ENCODE results near the gene FBXW8. TPM values are rescaled to one million over a fixed set of nuclear protein-coding genes. Genes with fewer than 3 reads are reported as not detected.

The FBXW8 gene
- total RNA-seq, 4 donors from 2014 or later: 8.9 to 21.6 (median 12.2) TPM

DNA sequence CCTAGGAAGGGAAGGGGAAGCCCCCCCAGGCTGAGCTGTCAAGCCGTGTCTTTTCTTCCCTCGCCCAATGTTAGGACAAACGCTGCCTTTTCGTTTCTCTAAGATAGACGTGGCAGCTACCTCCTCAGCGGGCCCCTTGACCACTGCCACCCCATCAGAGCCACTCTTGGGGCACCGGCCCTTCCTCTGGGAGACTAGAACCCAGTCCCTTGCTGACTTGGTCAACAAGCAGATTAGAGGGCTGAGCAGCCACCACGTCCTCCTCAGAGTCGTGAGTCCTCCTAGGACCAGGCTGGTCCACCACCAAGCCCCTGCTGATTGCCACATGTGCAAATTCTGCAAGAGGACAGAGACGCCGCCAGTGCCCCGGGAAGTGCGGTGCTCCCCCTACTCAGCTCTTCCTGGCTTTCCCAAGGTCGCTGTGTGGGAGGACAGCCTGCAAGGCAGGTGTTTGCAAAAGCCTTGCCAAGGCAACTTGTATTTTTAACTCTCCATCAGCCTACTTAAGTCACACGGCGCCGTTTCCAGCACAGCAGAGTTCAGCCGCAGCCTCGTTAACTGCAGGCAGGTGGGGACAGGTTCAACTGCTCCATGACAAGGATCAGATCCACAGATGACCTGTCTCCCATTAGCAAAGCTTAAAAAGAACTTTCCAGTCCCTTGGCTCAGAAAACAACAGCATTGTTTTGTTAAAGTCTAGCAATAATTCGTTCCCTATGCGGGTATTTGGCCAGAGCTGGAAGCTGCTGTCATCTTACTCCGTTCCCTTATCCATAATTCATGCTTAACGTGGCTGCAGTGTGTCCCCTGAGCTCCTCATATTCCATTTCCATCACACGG, 122.9 kb downstream of the FBXW8 start:
- ATAC-seq (ENCODE audit: low FRiP score) (no peak), DNase-seq (ENCODE audit: low spot score) (no peak)
- TF ChIP-seq, protein P1, sequence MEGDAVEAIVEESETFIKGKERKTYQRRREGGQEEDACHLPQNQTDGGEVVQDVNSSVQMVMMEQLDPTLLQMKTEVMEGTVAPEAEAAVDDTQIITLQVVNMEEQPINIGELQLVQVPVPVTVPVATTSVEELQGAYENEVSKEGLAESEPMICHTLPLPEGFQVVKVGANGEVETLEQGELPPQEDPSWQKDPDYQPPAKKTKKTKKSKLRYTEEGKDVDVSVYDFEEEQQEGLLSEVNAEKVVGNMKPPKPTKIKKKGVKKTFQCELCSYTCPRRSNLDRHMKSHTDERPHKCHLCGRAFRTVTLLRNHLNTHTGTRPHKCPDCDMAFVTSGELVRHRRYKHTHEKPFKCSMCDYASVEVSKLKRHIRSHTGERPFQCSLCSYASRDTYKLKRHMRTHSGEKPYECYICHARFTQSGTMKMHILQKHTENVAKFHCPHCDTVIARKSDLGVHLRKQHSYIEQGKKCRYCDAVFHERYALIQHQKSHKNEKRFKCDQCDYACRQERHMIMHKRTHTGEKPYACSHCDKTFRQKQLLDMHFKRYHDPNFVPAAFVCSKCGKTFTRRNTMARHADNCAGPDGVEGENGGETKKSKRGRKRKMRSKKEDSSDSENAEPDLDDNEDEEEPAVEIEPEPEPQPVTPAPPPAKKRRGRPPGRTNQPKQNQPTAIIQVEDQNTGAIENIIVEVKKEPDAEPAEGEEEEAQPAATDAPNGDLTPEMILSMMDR (IDR thresholded peaks at IDR 0.05): no peak

DNA sequence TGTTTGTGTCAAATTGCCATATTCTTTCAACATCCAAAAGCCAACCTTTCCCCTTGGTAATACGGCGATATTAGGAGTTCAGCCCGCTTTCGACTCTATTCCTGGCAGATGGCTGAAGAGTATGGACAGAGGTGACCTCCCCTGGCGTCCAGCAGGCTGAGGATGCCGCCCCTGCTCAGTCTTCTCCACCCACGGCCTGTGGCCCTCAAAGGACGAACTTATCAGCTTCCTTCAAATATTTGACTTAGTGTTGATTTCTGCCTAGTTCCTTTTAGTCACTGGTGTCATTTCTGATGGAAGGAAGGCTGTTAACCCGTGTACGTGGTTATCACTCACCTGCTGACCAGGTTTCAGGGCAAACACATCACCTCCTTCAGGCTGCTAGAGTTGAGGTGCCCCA, 123.5 kb downstream of the FBXW8 start:
- no peak for DNase-seq (ENCODE audit: low spot score)
- ATAC-seq (ENCODE audit: low FRiP score): no peak
- TF ChIP-seq, protein P1 (IDR thresholded peaks at IDR 0.05): no peak

GRCh38 chr12:117034701-117035151, 124.0 kb downstream of the FBXW8 start:
- TF ChIP-seq, protein P1 (IDR thresholded peaks at IDR 0.05): no peak
- no peak for DNase-seq (ENCODE audit: low spot score)
- no peak for ATAC-seq (ENCODE audit: low FRiP score)

DNA sequence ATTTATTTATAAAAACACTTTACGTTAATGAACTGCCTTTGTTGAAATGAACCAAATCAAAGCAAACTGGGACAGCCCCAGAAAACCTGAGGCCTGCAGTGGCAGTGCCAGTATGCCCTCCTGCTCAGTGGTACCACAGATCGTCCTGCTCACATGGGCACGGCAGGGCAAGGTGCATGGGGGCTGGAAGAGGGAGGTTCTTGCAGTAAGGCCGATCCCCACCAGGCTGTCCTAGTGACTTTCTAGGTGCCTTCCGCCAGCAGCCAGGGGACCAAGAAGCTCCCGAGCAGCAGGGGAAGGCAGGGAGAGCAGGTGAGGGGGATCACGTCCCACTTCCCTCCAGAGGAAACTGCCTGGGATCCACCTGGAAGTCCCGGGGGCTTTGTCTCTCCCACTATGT, 124.5 kb downstream of the FBXW8 start:
- DNase-seq (ENCODE audit: low spot score) (no peak), ATAC-seq (ENCODE audit: low FRiP score) (no peak)
- TF ChIP-seq, protein P1 (IDR thresholded peaks at IDR 0.05): no peak

- no peak for DNase-seq (ENCODE audit: low spot score)
- TF ChIP-seq, protein P1 (IDR thresholded peaks at IDR 0.05): no peak
- no peak for ATAC-seq (ENCODE audit: low FRiP score)
Measured at GRCh38 chr12:117036046-117036445, 125.3 kb downstream of the FBXW8 start.

GRCh38 chr12:117036547-117036946, 125.8 kb downstream of the FBXW8 start:
- ATAC-seq (ENCODE audit: low FRiP score): no peak
- TF ChIP-seq, protein P1 (IDR thresholded peaks at IDR 0.05): no peak
- DNase-seq (ENCODE audit: low spot score): no peak

Data from omental fat pad (tissue), 4 donors.